Measurements from ENCODE around the gene DOCK4. TPM values are rescaled to one million over a fixed set of nuclear protein-coding genes. Genes with fewer than 3 reads are reported as not detected.

The DOCK4 gene
- total RNA-seq, 2 experiments from 2014 or later = 0.64 to 0.87 TPM

DNA sequence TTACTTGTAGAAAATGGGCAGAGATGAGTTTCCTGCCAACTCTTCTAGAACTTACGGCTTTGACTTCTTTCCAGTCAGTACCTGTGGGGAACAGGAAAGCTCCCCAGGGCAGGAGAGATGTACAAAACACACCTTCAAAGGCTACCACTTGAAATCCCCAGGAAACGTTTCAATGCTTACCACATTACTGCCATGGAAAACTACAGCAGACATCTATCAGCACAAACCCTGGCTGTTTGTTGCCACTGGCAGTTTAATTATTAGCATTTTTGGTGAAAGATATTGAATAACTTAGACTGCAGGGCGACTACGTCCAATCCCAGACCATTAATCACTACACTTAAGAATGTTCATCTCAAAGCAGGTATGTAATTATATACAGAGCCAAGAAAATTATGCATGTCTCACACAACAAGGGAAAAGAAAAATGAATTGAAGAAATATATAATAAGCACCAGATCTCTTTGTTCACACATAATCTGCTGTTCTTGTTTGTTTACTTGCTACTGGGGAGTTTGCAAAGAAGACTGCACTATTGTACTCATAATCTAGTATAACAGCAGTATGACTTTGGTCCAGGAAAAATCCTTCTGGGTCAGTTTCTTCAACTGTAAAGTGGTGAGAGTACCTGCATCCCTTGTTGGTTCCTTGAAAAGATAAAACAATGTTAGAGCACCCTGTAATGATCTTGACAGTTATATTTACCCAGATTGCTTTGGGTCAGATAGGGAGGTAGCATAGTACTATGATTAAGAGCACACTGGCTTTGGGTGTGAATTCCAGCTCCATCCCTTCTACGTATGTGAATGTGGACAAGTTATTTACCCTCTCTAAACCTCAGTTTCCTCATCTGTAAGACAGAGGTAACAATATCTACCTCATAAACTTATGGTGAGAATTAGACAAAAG is 138.3 kb downstream of the DOCK4 start:
- ATAC-seq (no peak), DNase-seq (no peak)
- CTCF ChIA-PET = no interaction called here
- no peaks in the 10 kb centered on the region for H3K4me1 Mint-ChIP-seq
- no peaks in the 10 kb centered on the region for H3K9me3 Mint-ChIP-seq (ENCODE audit: low read depth)
- H3K27me3 Mint-ChIP-seq = peaks cover 11% of the 10 kb centered on the region
- H3K27ac Mint-ChIP-seq = no peak overlapping the region
- H3K4me3 Mint-ChIP-seq = no peak overlapping the region
- H3K36me3 Mint-ChIP-seq = no peaks in the 10 kb centered on the region

- no peaks in the 10 kb centered on the region for H3K36me3 Mint-ChIP-seq
- ATAC-seq = no peak
- H3K4me3 Mint-ChIP-seq = no peak overlapping the region
- H3K27me3 Mint-ChIP-seq = peaks cover 11% of the 10 kb centered on the region
- H3K9me3 Mint-ChIP-seq (ENCODE audit: low read depth) = no peaks in the 10 kb centered on the region
- no peak overlapping the region for H3K27ac Mint-ChIP-seq
- CTCF ChIA-PET = no interaction called here
- H3K4me1 Mint-ChIP-seq = no peaks in the 10 kb centered on the region
- DNase-seq = no peak
These were observed 139.0 kb downstream of the DOCK4 start for GRCh38 chr7:112067200-112067599.

- H3K9me3 Mint-ChIP-seq (ENCODE audit: low read depth) = no peaks in the 10 kb centered on the region
- H3K4me1 Mint-ChIP-seq = no peaks in the 10 kb centered on the region
- DNase-seq = no peak
- H3K27me3 Mint-ChIP-seq = peaks cover 11% of the 10 kb centered on the region
- ATAC-seq = no peak
- no peak overlapping the region for H3K4me3 Mint-ChIP-seq
- CTCF ChIA-PET = no interaction called here
- H3K36me3 Mint-ChIP-seq = no peaks in the 10 kb centered on the region
- H3K27ac Mint-ChIP-seq = no peak overlapping the region
These were observed 140.4 kb downstream of the DOCK4 start for GRCh38 chr7:112065758-112066157.

DNA sequence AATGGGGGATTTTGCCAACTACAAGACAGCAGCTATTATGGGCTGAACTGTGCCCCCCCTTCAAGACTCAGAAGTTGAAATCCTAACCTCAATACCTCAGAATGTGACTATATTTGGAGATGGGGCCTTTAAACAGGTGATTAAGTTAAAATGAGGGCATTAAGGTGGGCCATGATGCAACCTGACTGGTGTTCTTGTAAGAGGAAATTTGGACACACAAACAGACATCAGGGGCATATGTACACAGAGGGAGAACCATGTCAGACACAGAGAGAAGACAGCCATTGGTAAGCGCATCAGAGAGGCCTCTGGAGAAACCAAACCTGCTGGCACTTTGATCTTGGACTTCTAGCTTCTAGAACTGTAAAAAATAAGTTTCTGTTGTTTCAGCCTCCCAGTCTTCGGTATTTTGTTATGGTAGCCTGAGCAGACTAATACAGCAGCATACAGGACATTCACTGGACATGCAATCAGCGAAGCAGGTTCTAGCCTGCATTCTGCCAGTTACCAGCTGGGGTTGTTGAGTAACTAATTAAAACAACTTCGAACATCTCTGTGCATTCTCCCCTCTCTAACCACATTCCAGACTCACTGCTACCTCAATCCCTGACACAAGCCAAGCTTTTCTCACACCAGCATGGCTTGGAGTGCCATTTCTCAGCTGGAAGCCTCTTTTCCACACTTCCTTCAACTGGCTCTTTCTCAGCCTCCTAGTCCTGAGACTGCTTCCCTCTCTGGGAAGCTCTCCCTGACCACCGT is 141.4 kb downstream of the DOCK4 start:
- Mint-ChIP-seq H3K4me1 (no peaks in the 10 kb centered on the region), H3K27me3 (peaks cover 5% of the 10 kb centered on the region), H3K9me3 (ENCODE audit: low read depth) (no peaks in the 10 kb centered on the region), H3K36me3 (no peaks in the 10 kb centered on the region), H3K4me3 (no peak overlapping the region), H3K27ac (no peak overlapping the region)
- ATAC-seq (no peak), DNase-seq (no peak)
- CTCF ChIA-PET = no interaction called here

GRCh38 chr7:112063974-112064373 is 142.2 kb downstream of the DOCK4 start:
- DNase-seq (no peak), ATAC-seq (no peak)
- Mint-ChIP-seq H3K4me1 (no peaks in the 10 kb centered on the region), H3K27ac (no peak overlapping the region), H3K9me3 (ENCODE audit: low read depth) (no peaks in the 10 kb centered on the region), H3K27me3 (no peaks in the 10 kb centered on the region), H3K4me3 (no peak overlapping the region), H3K36me3 (no peaks in the 10 kb centered on the region)
- CTCF ChIA-PET = no interaction called here

- peaks cover 3% of the 10 kb centered on the region for H3K27me3 Mint-ChIP-seq
- CTCF ChIA-PET = no interaction called here
- no peaks in the 10 kb centered on the region for H3K36me3 Mint-ChIP-seq
- no peaks in the 10 kb centered on the region for H3K4me1 Mint-ChIP-seq
- DNase-seq (no peak), ATAC-seq (no peak)
- no peaks in the 10 kb centered on the region for H3K9me3 Mint-ChIP-seq (ENCODE audit: low read depth)
- H3K4me3 Mint-ChIP-seq = no peak overlapping the region
- no peak overlapping the region for H3K27ac Mint-ChIP-seq
These were observed 145.1 kb downstream of the DOCK4 start for GRCh38 chr7:112061051-112061450.

- CTCF ChIA-PET = no interaction called here
- no peak for DNase-seq
- H3K36me3 Mint-ChIP-seq = no peaks in the 10 kb centered on the region
- H3K4me1 Mint-ChIP-seq = no peaks in the 10 kb centered on the region
- peaks cover 3% of the 10 kb centered on the region for H3K27me3 Mint-ChIP-seq
- H3K4me3 Mint-ChIP-seq = no peak overlapping the region
- no peak for ATAC-seq
- H3K9me3 Mint-ChIP-seq (ENCODE audit: low read depth) = no peaks in the 10 kb centered on the region
- no peak overlapping the region for H3K27ac Mint-ChIP-seq
These were observed 145.6 kb downstream of the DOCK4 start for GRCh38 chr7:112060625-112061024.

DNA sequence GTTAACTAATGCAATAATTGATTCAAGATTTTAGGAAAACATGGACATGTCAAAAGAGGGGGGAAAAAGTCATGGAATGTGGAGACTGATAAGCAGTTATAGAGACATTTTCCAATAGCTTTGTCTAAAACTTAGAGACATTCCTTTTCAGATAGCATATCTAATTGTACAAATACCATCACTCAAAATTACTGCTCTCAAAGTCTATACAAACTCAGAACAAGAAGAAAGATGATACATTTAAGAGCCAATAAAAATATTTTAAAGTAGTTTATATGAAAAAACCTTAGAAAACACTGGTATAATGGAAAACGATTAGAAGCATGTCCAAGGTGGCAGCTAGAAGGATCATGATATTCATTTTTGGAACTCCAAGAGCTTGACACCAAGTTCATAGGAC is 146.5 kb downstream of the DOCK4 start:
- H3K9me3 Mint-ChIP-seq (ENCODE audit: low read depth) = no peaks in the 10 kb centered on the region
- no peaks in the 10 kb centered on the region for H3K36me3 Mint-ChIP-seq
- no peak for DNase-seq
- H3K4me3 Mint-ChIP-seq = no peak overlapping the region
- H3K4me1 Mint-ChIP-seq = no peaks in the 10 kb centered on the region
- no peak for ATAC-seq
- CTCF ChIA-PET = no interaction called here
- H3K27ac Mint-ChIP-seq = no peak overlapping the region
- H3K27me3 Mint-ChIP-seq = peaks cover 3% of the 10 kb centered on the region

GRCh38 chr7:112058686-112059085 is 147.5 kb downstream of the DOCK4 start:
- Mint-ChIP-seq H3K4me1 (no peaks in the 10 kb centered on the region), H3K27me3 (peaks cover 3% of the 10 kb centered on the region), H3K36me3 (no peaks in the 10 kb centered on the region), H3K27ac (no peak overlapping the region), H3K9me3 (ENCODE audit: low read depth) (no peaks in the 10 kb centered on the region), H3K4me3 (no peak overlapping the region)
- DNase-seq = no peak
- CTCF ChIA-PET = no interaction called here
- no peak for ATAC-seq

- Mint-ChIP-seq H3K27ac (no peak overlapping the region), H3K4me3 (no peak overlapping the region), H3K36me3 (no peaks in the 10 kb centered on the region), H3K9me3 (ENCODE audit: low read depth) (no peaks in the 10 kb centered on the region), H3K27me3 (peaks cover 3% of the 10 kb centered on the region), H3K4me1 (no peaks in the 10 kb centered on the region)
- CTCF ChIA-PET = interaction anchor here (1.6 kb wide), 1 partner anchor 26 kb away, joined by 4 read pairs; no protein-coding TSS in a partner anchor
- no peak for DNase-seq
- ATAC-seq = no peak
These were observed 149.8 kb downstream of the DOCK4 start for GRCh38 chr7:112056409-112056808.

DNA sequence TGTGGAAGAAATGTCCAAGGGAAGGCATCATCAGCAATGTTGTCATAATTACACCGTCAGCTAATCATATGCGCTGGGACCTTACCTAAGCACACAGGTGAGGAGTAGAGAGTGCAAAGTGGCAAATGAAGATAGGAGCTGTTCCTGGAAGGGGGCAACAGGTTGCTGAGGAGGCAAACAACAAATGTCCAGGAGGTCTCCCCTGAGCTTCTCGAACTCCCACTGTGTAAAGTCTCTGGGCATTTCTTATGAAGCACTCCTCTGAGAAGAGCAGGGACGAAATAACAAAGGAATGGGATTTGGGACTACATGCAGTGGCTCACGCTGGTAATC is 152.5 kb downstream of the DOCK4 start:
- Mint-ChIP-seq H3K9me3 (ENCODE audit: low read depth) (no peaks in the 10 kb centered on the region), H3K27ac (no peak overlapping the region), H3K27me3 (peaks cover 4% of the 10 kb centered on the region), H3K36me3 (no peaks in the 10 kb centered on the region), H3K4me1 (no peaks in the 10 kb centered on the region), H3K4me3 (no peak overlapping the region)
- CTCF ChIA-PET = no interaction called here
- no peak for DNase-seq
- ATAC-seq = no peak

- Mint-ChIP-seq H3K27me3 (peaks cover 3% of the 10 kb centered on the region), H3K4me3 (no peak overlapping the region), H3K9me3 (ENCODE audit: low read depth) (no peaks in the 10 kb centered on the region), H3K36me3 (no peaks in the 10 kb centered on the region), H3K27ac (no peak overlapping the region), H3K4me1 (no peaks in the 10 kb centered on the region)
- CTCF ChIA-PET = no interaction called here
- no peak for DNase-seq
- no peak for ATAC-seq
These were observed 153.0 kb downstream of the DOCK4 start for GRCh38 chr7:112052993-112053736.

GRCh38 chr7:112052498-112052897 is 153.7 kb downstream of the DOCK4 start:
- no peaks in the 10 kb centered on the region for H3K4me1 Mint-ChIP-seq
- H3K36me3 Mint-ChIP-seq = no peaks in the 10 kb centered on the region
- H3K9me3 Mint-ChIP-seq (ENCODE audit: low read depth) = no peaks in the 10 kb centered on the region
- no peak overlapping the region for H3K4me3 Mint-ChIP-seq
- ATAC-seq = no peak
- CTCF ChIA-PET = no interaction called here
- H3K27ac Mint-ChIP-seq = no peak overlapping the region
- peaks cover 3% of the 10 kb centered on the region for H3K27me3 Mint-ChIP-seq
- no peak for DNase-seq
